GM12878 (cell line): ENCODE data around the gene ERAL1. TPM values are rescaled to one million over a fixed set of nuclear protein-coding genes. Genes with fewer than 3 reads are reported as not detected.
"Not testable (repeated sequence)": the region's sequence is repeated elsewhere in the genome, so short reads cannot be mapped to it uniquely, and the experiment has no call there.

Source experiments
- ATAC-seq: fragments of 200-7000 bp; cut with Tn5 transposase; 3 replicates; pipeline ENCODE4 v1.9.1; 2020; ENCODE audit warnings: mild to moderate bottlenecking, moderate library complexity
- BruUV-seq: library from RNA; stranded (reverse); fragments of 400-500 nt; replicated peaks from 2 replicates; lab custom pipeline; 2021; lab: Mats Ljungman, UMichigan
- CTCF ChIA-PET: fragments of 300-600 bp; sonication (Branson Sonifier 250); formaldehyde crosslinking; extraction: SDS; loops from one replicate; lab custom pipeline; 2021; ENCODE audit warnings: inconsistent platforms; lab: Yijun Ruan, JAX
- POLR2A ChIA-PET: fragments of 350-600 bp; formaldehyde crosslinking; extraction: SDS; loops from one replicate; lab custom pipeline; 2021; ENCODE audit warnings: inconsistent platforms; lab: Charles Lee
- RAD21 ChIA-PET: fragments of 300-600 bp; sonication (Branson Sonifier 250); formaldehyde crosslinking; loops from one replicate; lab custom pipeline; 2023; ENCODE audit warnings: antibody characterized with exemption; ENCODE audit not compliant: unreplicated experiment; lab: Charles Lee
- SMC1A ChIA-PET: fragments of 300-600 bp; sonication (Branson Sonifier 250); formaldehyde crosslinking; loops from one replicate; lab custom pipeline; 2023; ENCODE audit not compliant: unreplicated experiment, uncharacterized antibody; lab: Charles Lee
- DNase-seq: peaks from one replicate; pipeline ENCODE4 v3.0.0-alpha.2; 2011; ENCODE audit warnings: low read depth, low spot score
- FAIRE-seq: peaks from 3 replicates; lab custom pipeline; 2011; peaks lifted over from hg19 to GRCh38; lab: Jason Lieb, UNC
- H2AFZ ChIP-seq: 2 replicates; pipeline ENCODE4 v1.6.0; 2011; ENCODE audit warnings: low read depth, low read length, control low read depth; ENCODE audit not compliant: control insufficient read depth
- H3K27ac ChIP-seq: 2 replicates; pipeline ENCODE4 v1.5.1; 2011; ENCODE audit warnings: control low read depth; ENCODE audit not compliant: control insufficient read depth, insufficient read depth
- H3K27me3 ChIP-seq, 2 experiments: replicated peaks in 1 of 2; 2 replicates each; pipeline versions ENCODE4 v1.6.0 to v1.6.1; 2011; ENCODE audit warnings: low read length in 1 of 2; ENCODE audit not compliant: control insufficient read depth in 2 of 2, insufficient read depth in 2 of 2
- H3K36me3 ChIP-seq, 2 experiments: 2 replicates each; pipeline ENCODE4 v1.5.1; 2011; ENCODE audit warnings: low read length in 1 of 2; ENCODE audit not compliant: control insufficient read depth in 2 of 2, insufficient read depth in 2 of 2
- H3K4me1 ChIP-seq: 2 replicates; pipeline ENCODE4 v1.6.1; 2011; ENCODE audit warnings: mild to moderate bottlenecking, low read length, moderate library complexity, mixed read lengths; ENCODE audit not compliant: control insufficient read depth, insufficient read depth
- H3K4me2 ChIP-seq: 2 replicates; pipeline ENCODE4 v1.6.0; 2011; ENCODE audit warnings: control low read depth; ENCODE audit not compliant: control insufficient read depth, insufficient read depth
- H3K4me3 ChIP-seq: fragments of 200-600 bp; sonication (generic); 2 replicates; pipeline ENCODE4 v1.5.1; 2016
- H3K79me2 ChIP-seq: 2 replicates; pipeline ENCODE4 v1.6.0; 2011; ENCODE audit warnings: low read length; ENCODE audit not compliant: control insufficient read depth, insufficient read depth
- H3K9ac ChIP-seq: 2 replicates; pipeline ENCODE4 v1.8.0; 2011; ENCODE audit warnings: low read length, control low read depth, mixed read lengths; ENCODE audit not compliant: control insufficient read depth, insufficient read depth
- H3K9me3 ChIP-seq: replicated peaks from 3 replicates; pipeline ENCODE4 v1.5.1; 2011; ENCODE audit warnings: mild to moderate bottlenecking, low read length; ENCODE audit not compliant: control insufficient read depth, insufficient read depth
- H4K20me1 ChIP-seq: 2 replicates; pipeline ENCODE4 v1.6.0; 2011; ENCODE audit not compliant: control insufficient read depth, insufficient read depth
- CTCF ChIP-seq, 3 experiments: IDR thresholded peaks in 2 of 3; conservative IDR thresholded peaks in 1 of 3; 2 replicates each; pipeline ENCODE4 v1.5.1; 2011; ENCODE audit warnings: low read depth in 3 of 3, low read length in 3 of 3, mild to moderate bottlenecking in 3 of 3, control low read depth in 2 of 3, moderate library complexity in 2 of 3, inconsistent platforms in 1 of 3, mixed read lengths in 1 of 3; ENCODE audit not compliant: control insufficient read depth in 2 of 3, insufficient read depth in 1 of 3; ENCODE audit errors: extremely low read depth in 1 of 3
- MEF2B ChIP-seq: fragments of 450-650 bp; IDR thresholded peaks from 2 replicates; pipeline ENCODE4 v1.6.1; 2018; ENCODE audit warnings: mild to moderate bottlenecking, moderate library complexity; ENCODE audit not compliant: partially characterized antibody, poor library complexity, severe bottlenecking
- RAD21 ChIP-seq: IDR thresholded peaks from 2 replicates; pipeline ENCODE4 v1.6.1; 2011; ENCODE audit warnings: mild to moderate bottlenecking, low read depth, low read length, moderate library complexity; ENCODE audit not compliant: insufficient read depth
- SMC3 ChIP-seq: IDR thresholded peaks from 2 replicates; pipeline ENCODE4 v1.6.1; 2011; ENCODE audit warnings: low read length, improper control_type of control experiment, borderline replicate concordance
- WGBS: methylation state at CpG from one replicate; pipeline ENCODE4 v1.1.6; 2016; ENCODE audit warnings: low lambda C conversion rate; ENCODE audit not compliant: insufficient replicate concordance, insufficient coverage; ENCODE audit errors: missing lambda C conversion rate; 5-methylcytosine and 5-hydroxymethylcytosine counted together
- in situ Hi-C: fragments of 300-500 bp; cut with MboI; formaldehyde crosslinking; loops from 9 replicates; pipeline ENCODE4 v1.14.3; 2018; ENCODE audit warnings: mixed read lengths
- intact Hi-C: fragments of 100-400 bp; cut with micrococcal nuclease; formaldehyde crosslinking; loops from one replicate; pipeline ENCODE4 v1.14.2; 2022; ENCODE audit not compliant: unreplicated experiment
- polyA plus RNA-seq, 11 experiments: library from polyadenylated mRNA; depleted of rRNA in 4 of 11; unstranded in 6 of 11; stranded (reverse) in 5 of 11; fragments of >200 nt; fragmentation: Nextera tagmentation in 4 of 11; fragmentation: Illumina TruSeq in 1 of 11; extraction: Ambion mirVana in 4 of 11; extraction: Trizol in 1 of 11; gene quantifications; 1 replicate in 1 of 11; 2 replicates in 10 of 11; pipeline versions ENCODE4 v1.2.1 to v1.2.3, GENCODE V29; 2011 to 2016; ENCODE audit warnings: inconsistent platforms in 2 of 11, missing spikeins in 2 of 11, low read depth in 1 of 11
- total RNA-seq, 4 experiments: library from RNA; depleted of rRNA in 3 of 4; stranded (reverse); fragments of >200 nt in 3 of 4; fragmentation: Illumina TruSeq in 1 of 4; extraction: Trizol in 1 of 4; gene quantifications; 2 replicates each; pipeline versions ENCODE4 v1.2.1 to v1.2.3, GENCODE V29; 2013 to 2021

Gene ERAL1
- total and polyA plus RNA-seq, 10 of the 15 experiments (the other 5 are each of a cell fraction or from before 2014, with no cell fraction given) = 27.7 to 175 (median 104) TPM

GRCh38 chr17:28848667-28849066 is 6.1 kb upstream of the ERAL1 start:
- H3K79me2 ChIP-seq, H2AFZ ChIP-seq, H3K27me3 ChIP-seq, in situ Hi-C loops, BruUV-seq, DNase-seq, FAIRE-seq, H3K27ac ChIP-seq, H4K20me1 ChIP-seq, H3K9me3 ChIP-seq, H3K36me3 ChIP-seq, H3K4me2 ChIP-seq, H3K4me1 ChIP-seq, H3K9ac ChIP-seq, H3K4me3 ChIP-seq: not testable (repeated sequence)
- POLR2A ChIA-PET = interaction anchor here (1.3 kb wide), 1 partner anchor 9 kb away, joined by 3 read pairs; no protein-coding TSS in a partner anchor
- CTCF ChIA-PET = interaction anchor here (0.5 to 3.7 kb wide), 30 partner anchors 10 to 105 kb away, joined by 3 to 57 read pairs (median 6); partner anchors contain the start of genes DHRS13, FLOT2 and PHF12
- SMC1A ChIA-PET = interaction anchor here (0.9 to 2.9 kb wide), 10 partner anchors 23 to 104 kb away, joined by 3 to 12 read pairs (median 5); no protein-coding TSS in a partner anchor
- RAD21 ChIA-PET = interaction anchor here (0.7 to 3.3 kb wide), 7 partner anchors 48 to 122 kb away, joined by 3 to 16 read pairs (median 8); partner anchors contain the start of genes FLOT2 and TLCD1
- intact Hi-C loops = loop anchor here (1.0 kb wide), 1 partner anchor 55 kb away; the partner anchor contains the start of gene DHRS13
- WGBS = 76% methylated on average over 15 of the region's 15 CpGs
- TF ChIP-seq RAD21 (peak; percentile 37), SMC3 (peak; percentile 40; the same call in 1 of the 2 replicates), CTCF (IDR thresholded peaks at IDR 0.05 in 2 of 3, conservative IDR thresholded peaks at IDR 0.05 in 1 of 3; ENCODE audit: control insufficient read depth in 2 of 3, extremely low read depth in 1 of 3, insufficient read depth in 1 of 3, low read depth in 3 of 3, low read length in 3 of 3) (peak; percentile 36 to 49 (median 40); a peak in 5 of 6 replicates), MEF2B (peak; percentile 62)
- peak; percentile 93 for ATAC-seq
